GM10248 (cell line): ENCODE data around the gene DUSP15.

Experiments
- CTCF ChIA-PET: fragments of 300-600 bp; sonication (Branson Sonifier 250); formaldehyde crosslinking; extraction: SDS; loops from one replicate; lab custom pipeline; 2021; ENCODE audit warnings: antibody characterized with exemption; lab: Yijun Ruan, JAX
- POLR2A ChIA-PET: fragments of 350-650 bp; sonication (Branson Sonifier 250); formaldehyde crosslinking; extraction: SDS; loops from one replicate; lab custom pipeline; 2020; ENCODE audit warnings: antibody characterized with exemption; lab: Yijun Ruan, JAX
- DNase-seq: peaks from one replicate; pipeline ENCODE4 v3.0.0; 2012; ENCODE audit errors: extremely low spot score
- TF ChIP-seq, protein P1 (sequence below): IDR thresholded peaks from 2 replicates; pipeline ENCODE4 v1.5.1; 2012; ENCODE audit warnings: mild to moderate bottlenecking, low read depth; ENCODE audit errors: extremely low read depth, missing control alignments, control extremely low read depth

The DUSP15 gene

DNA sequence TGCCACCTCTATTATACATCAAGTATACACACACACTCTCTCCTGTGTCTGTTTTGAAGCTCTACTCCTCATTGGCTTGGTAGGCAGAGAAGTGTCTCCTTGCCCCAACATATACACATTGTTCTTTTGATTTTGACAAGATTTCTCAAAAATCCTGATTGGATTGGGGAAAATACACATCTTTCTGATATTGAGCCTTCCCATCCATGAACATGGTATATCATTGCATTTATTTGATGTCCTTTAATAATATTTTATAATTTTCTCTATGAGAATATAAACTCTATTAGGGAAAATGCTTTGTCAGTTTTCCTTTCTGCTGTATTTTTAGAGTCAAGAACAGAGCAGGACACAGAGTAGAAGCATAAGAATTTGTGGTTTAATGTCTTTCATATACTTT, 7.4 kb upstream of the DUSP15 start:
- CTCF ChIA-PET: interaction anchor here (1.4 to 4.1 kb wide), 2 partner anchors 18 to 24 kb away, joined by 3 to 22 read pairs; no protein-coding TSS in a partner anchor
- DNase-seq: no peak
- POLR2A ChIA-PET: no interaction called here
- TF ChIP-seq, protein P1, sequence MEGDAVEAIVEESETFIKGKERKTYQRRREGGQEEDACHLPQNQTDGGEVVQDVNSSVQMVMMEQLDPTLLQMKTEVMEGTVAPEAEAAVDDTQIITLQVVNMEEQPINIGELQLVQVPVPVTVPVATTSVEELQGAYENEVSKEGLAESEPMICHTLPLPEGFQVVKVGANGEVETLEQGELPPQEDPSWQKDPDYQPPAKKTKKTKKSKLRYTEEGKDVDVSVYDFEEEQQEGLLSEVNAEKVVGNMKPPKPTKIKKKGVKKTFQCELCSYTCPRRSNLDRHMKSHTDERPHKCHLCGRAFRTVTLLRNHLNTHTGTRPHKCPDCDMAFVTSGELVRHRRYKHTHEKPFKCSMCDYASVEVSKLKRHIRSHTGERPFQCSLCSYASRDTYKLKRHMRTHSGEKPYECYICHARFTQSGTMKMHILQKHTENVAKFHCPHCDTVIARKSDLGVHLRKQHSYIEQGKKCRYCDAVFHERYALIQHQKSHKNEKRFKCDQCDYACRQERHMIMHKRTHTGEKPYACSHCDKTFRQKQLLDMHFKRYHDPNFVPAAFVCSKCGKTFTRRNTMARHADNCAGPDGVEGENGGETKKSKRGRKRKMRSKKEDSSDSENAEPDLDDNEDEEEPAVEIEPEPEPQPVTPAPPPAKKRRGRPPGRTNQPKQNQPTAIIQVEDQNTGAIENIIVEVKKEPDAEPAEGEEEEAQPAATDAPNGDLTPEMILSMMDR: no peak

DNA sequence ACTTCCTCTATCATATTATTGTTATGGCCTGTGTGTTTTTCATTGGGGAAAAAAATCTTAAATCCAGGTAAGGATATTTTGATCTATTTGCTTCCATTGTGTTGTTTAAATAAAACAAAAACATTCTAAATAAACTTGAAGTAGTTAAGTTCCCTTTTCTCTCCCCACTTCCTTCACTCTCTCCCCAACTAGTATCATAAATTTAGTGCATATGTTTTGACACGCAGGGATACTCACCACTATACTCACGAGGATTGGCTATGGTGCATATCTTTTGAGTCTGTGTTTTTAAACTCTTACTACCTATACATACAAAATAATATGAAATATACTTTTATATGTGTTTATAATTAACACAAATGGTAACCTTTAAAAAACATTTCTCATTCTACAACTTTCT, 5.3 kb upstream of the DUSP15 start:
- DNase-seq: no peak
- TF ChIP-seq, protein P1: no peak
- POLR2A ChIA-PET: no interaction called here
- CTCF ChIA-PET: no interaction called here

DNA sequence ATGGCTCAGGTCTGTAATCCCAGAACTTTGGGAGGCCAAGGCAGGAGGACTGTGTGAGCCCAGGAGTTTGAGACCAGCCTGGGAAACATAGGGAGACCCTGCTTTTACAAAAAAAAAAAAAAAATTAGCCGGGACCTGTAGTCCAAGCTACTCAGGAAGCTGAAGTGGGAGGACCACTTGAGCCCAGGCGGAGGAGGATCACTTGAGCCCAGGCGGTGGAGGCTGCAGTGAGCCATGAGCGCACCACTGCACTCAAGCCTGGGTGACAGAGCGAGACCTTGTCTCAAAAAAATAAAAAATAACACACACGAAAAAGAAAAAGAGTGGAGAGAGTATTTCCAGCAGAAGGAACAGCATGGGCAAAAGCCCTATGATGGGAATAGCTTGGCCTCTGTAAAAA, 2.1 kb upstream of the DUSP15 start:
- CTCF ChIA-PET: interaction anchor here (1.0 to 3.2 kb wide), 11 partner anchors 8 to 160 kb away, joined by 3 to 18 read pairs (median 5); partner anchors contain the start of gene PDRG1

DNA sequence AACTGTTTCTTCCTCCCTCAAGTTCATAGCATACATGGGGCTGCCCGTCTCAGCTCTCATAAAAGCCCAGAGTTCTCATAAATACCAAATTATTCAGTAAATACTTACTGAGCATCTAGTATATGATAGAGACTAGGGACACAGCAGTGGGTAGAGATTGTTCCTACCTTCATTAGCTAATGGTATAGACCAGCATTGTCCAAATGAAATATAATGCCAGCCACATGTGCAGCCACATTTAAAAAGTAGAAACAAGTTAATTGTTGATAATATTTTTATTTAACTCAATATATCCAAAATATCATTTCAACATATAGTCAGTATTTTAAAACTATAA, 1.3 kb upstream of the DUSP15 start:
- TF ChIP-seq, protein P1: no peak
- no peak for DNase-seq
- ChIA-PET POLR2A (no interaction called here), CTCF (interaction anchor here (0.8 to 3.2 kb wide), 10 partner anchors 9 to 148 kb away, joined by 3 to 18 read pairs (median 6); partner anchors contain the start of gene PDRG1)

More for the DNA sequence above, 2.1 kb upstream of the DUSP15 start:
- TF ChIP-seq, protein P1: no peak
- DNase-seq: no peak
- POLR2A ChIA-PET: interaction anchor here (0.7 kb wide), 1 partner anchor 949 kb away, joined by 3 read pairs; no protein-coding TSS in a partner anchor

DNA sequence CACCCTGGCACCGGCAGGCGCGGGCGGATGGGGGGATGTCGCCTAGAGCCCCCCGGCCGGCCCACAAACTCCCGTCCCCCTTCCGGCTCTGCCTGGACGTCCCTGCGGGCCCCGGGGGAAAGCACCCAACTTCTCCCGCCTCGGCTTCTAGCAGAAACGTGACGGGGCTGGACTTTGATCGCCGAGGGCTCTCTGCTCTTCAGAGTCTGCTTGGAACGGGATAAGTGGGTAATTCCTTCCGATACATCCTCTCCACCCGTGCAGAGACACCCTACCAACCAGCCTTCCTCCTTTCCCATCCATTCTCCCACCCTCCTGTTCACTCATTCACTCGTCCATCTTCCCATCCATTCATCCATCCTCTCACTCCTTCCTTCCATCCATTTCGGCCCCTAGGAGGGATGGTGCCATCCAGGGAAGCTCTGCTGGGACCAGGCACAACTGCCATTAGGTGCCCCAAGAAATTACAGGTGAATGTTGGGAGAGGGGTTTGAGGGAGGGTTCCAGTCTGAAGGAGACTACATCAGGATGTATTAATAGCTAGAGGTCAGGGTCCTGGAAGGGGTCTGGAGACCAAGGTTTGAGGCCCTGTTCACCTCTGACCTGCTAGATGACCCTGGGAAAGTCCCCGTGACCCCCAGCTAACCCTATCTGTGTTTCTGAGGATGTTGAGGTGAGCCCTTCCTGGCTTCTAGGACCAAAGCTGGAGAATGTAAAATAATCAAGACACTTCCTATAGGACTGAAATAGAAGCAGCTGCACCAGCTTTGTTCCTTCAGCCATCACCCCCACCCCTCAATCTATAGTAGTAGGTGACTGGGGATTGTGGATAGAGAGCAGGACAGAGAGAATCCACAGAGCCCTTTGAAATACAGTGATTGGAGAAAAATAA, 645 bp upstream of the DUSP15 start:
- DNase-seq: no peak
- POLR2A ChIA-PET: no interaction called here
- CTCF ChIA-PET: interaction anchor here (0.8 to 3.2 kb wide), 12 partner anchors 10 to 160 kb away, joined by 3 to 18 read pairs (median 4); partner anchors contain the start of gene PDRG1
- TF ChIP-seq, protein P1: no peak

DNA sequence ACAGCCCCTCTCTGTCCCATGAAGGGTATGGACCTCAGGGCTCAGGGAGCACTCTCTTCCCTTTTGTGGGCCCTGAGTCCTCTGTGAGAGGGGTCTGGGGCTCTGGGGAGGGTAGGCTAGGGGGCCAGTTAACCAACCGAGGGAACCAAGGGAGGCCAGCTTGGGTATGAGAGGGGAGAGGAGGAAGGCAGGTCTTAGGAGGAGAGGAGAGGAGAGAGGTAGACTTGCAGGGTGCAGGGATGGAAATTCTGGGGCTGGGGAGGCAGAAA, 720 bp downstream of the DUSP15 start:
- DNase-seq: no peak
- TF ChIP-seq, protein P1: no peak
- POLR2A ChIA-PET: no interaction called here
- CTCF ChIA-PET: interaction anchor here (1.1 to 3.0 kb wide), 5 partner anchors 9 to 22 kb away, joined by 3 to 21 read pairs (median 9); no protein-coding TSS in a partner anchor
